HUDEP-2 (cell line): ENCODE data around the gene TMEM174.

Experiments used
- DNase-seq, 76 experiments: peaks; one replicate each; lab custom pipeline; 2025; ENCODE audit not compliant: unreplicated experiment in 76 of 76; lab: John Stamatoyannopoulos, UW

Gene TMEM174, protein sequence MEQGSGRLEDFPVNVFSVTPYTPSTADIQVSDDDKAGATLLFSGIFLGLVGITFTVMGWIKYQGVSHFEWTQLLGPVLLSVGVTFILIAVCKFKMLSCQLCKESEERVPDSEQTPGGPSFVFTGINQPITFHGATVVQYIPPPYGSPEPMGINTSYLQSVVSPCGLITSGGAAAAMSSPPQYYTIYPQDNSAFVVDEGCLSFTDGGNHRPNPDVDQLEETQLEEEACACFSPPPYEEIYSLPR

DNA sequence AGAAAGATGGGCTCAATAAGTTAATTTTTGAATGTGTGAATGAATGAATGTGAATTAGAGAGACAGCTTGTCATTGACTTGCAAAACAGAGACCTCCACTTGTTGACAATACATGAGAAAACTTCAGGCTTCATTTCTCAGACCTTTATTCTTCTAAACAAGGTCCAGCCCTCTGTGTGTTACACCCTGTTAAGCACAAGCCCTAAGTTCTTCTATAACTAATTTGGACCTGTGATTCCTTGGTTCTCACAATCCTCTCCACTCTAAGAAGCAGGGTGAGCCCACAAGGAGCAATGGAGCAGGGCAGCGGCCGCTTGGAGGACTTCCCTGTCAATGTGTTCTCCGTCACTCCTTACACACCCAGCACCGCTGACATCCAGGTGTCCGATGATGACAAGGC lies at the start of gene TMEM174:
Gene TMEM174, plus strand, starts transcription at position 243 of the 400 bp plus-strand sequence. Its CDS starts 51 bp downstream, at position 294.
- DNase-seq: no peak

DNA sequence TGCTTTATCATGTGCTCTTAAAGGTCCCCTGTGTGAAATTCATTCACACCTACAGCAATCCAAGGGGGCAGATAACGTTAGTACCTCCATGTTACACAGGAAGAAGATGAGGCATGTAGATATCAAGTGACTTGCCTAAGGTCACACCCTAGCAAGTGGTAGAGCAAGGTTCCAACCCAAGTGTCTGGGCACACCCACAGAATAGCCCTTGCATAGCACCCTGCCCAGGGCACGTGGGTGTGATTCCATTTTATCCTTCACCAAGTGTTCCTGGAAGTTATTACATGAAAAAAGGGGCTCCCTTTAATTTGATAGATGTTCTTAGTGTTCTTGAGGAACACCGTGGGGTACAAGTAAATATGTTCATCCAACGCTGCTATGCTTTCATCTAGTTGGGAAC lies 47.7 kb upstream of the TMEM174 start:
- peak in 2 of 76 experiments; percentile 10 to 16 for DNase-seq

DNA sequence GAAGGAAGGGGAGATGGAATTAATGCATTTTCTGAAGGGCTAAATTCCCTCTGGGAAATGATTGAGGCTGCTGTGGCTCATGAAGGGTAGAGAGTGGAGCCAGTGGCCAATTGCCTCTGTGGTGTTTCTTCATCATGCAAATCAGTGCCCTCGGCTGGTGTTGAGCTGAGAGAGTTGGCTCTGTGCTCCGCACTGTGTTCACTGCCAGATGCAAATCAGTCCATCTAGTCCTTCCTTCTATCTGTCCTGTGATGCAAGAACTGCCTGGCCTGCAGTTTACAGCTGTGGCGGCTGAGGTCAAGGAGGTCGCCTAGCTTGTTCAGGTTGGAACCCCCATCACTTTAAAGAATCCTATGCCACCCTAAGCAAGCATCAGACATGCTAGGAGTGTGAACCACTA lies 46.6 kb upstream of the TMEM174 start:
- no peak for DNase-seq

DNA sequence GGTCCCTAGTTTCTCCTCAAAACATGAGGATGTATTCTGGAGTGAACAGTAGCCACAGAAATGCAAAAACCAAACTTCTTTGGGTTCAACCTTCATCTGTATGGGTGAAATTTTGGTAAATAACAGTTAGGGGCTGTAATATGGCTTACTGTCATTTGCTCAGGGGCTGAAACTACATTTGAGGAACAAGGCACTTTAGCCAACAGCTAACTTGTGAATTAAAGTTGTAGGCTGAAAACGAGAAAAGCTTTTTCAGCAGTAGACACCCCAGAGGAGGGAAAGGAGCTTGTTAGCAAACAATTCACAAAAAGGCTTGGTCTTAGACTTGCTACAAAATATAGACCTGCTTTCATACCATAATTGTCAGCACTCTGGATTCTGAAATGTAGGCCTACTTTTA lies 46.0 kb upstream of the TMEM174 start:
- DNase-seq: no peak

DNA sequence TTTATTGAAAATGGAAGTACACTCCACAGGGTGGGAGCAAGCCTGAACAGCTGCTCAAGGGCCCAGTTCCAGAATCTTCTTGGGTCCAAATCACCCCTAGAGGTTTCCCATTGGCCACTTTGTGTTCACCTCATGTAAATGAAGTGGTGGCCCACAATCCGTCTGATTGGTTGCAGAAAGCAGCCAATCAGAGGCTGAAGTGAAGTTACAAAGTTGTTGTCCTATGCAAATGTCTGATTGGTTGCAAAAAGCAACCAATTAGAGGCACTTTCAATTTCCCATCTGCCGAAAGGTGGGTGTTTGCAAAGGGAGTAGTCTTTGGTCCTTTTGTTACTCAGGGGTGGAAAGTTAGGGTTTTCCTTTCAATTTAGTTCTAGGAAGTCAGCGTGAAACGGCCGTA lies 43.9 kb upstream of the TMEM174 start:
- no peak for DNase-seq

DNA sequence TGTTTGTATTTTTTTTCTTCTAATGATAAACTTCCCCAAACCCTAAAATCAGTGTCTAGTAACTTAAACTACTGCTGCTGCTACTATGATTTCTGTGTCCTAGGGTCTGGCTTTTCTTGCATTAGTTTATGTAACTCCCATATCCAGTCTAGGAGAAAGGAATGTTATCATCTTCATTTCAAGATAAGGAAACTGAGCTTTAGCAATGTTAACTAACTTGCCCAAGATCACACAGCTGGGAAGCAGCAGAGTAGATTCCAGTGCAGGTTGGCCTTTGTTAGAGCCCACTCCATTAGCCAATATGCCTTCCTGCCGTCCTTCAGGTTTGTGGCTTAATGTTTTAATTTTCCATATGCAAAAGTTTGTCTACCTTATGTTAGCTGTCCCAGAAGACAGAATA lies 42.2 kb upstream of the TMEM174 start:
- DNase-seq: no peak

DNA sequence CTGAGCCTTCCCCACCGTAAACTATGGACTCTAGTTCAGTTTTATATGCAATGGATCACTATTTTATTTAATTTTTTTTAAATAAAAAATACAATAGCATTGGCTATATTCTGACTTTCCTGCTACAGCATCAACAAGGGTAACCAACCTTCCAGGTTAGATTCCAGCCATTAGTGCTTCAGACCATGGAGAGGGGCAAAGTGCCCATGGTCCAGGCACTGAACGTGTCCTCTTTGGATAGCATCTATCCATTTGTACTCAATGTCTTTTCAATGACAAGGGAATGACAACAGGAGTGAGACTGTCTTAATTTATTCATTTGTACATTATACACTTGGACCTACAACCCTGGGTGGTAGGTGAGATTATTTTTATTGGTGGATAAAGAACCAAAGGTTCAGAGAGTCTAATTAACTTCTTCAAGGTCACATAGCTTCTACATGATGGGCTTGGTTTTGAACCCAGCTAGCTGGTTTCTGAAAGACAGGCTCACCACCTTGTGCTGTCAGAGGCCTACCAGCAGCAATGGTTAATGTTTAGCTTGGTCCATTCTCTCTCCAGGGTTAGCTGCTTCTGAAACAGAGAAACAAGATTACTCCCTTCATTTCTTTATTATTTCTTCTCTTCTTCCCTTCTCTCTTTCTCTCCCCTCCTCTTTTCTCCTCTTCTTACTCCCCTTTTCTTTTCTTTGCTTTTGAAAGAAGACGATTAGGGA lies 41.1 kb upstream of the TMEM174 start:
- no peak for DNase-seq

DNA sequence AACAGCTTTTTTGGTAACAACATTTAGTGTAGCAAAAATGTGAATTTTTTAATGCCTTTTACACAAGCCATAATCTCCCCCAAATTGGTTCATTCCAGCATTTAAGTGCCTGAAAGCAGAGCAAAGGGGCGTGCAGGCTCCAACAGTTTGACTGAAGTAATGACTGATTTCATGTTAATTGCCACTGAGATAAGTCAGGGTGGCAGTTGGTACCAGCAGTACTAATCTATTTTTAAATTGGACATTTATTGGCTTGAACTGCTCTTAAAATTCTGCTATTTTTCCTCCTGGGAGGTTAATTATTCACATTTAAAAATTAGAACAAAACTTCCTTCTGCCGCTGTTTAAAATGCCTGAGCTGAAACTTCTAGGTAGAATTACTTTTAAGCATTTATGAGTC lies 40.2 kb upstream of the TMEM174 start:
- no peak for DNase-seq

DNA sequence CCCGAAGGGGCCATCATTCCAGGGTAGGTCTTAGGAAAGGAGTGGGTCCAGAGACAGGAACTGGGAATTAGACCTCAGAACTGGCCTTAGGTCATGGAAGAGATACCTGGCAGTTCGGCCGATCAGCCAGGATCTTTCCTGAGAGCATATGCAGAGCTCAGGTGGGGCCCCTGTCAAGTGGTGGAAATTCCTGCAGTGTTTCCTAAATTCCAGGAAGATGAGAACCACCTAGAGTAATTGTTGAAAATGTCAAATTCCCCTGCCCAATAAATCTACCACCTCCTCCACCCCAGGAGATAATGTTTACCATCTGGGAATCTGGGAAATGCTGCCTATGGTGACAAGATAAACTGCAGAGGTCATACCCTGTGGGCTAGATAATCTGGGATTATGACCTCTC lies 38.0 kb upstream of the TMEM174 start:
- no peak for DNase-seq

DNA sequence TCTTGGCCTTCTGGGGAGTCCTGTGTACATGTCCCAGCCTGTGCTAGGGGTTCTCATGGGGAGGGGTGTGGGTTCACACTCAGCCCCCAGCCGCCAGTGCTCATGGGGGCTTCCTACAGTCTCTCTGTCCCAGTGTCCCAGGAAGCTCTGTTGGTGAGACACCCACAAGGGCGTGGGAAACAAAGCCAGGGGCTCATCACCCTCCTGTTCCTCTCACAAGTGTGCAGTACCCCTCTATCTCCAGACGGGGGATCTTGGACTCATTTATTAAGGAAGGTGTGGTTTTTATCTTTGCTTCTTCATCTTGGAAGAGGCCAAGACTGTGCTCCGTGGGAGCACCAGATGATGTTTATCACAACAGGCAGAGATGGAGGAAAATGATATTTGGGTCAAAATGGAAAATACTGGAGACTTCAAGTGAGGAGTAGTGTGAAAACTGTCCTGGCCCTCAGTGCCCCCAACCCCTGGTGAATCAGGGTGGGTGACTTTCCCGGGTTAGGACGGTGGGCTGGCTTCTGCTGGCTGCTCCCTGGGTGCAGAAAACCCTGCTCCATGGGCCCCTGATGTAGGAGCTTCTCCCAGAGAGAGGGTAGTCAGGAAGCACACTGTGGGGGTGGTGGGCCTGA lies 37.5 kb upstream of the TMEM174 start:
- peak in 7 of 76 experiments; percentile 3 to 31 (median 16) for DNase-seq

DNA sequence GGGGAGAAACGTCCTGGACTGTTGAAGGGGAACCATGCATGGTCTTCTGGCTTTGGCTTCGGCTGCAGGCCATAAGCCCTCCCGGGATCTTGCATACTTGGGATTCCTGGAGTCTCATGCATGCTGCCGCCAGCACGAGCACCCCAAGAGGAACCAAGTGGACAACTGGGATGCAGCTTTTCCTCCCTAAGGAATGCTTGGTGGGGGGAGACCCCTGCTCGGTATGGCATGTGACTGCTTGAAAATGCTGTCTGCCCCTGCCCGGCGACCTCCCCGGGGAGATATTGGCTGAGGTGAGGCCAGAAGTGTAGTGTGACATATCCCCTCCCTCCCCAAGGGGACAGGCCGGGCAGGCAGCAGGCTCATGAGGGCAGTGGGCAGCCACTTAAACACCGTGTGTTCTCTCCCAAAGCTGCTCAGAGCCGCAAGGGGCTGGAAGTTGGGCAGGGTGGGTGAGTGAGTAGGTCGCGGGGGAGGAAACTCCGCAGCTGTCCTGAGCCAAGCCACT lies 36.9 kb upstream of the TMEM174 start:
- no peak for DNase-seq

DNA sequence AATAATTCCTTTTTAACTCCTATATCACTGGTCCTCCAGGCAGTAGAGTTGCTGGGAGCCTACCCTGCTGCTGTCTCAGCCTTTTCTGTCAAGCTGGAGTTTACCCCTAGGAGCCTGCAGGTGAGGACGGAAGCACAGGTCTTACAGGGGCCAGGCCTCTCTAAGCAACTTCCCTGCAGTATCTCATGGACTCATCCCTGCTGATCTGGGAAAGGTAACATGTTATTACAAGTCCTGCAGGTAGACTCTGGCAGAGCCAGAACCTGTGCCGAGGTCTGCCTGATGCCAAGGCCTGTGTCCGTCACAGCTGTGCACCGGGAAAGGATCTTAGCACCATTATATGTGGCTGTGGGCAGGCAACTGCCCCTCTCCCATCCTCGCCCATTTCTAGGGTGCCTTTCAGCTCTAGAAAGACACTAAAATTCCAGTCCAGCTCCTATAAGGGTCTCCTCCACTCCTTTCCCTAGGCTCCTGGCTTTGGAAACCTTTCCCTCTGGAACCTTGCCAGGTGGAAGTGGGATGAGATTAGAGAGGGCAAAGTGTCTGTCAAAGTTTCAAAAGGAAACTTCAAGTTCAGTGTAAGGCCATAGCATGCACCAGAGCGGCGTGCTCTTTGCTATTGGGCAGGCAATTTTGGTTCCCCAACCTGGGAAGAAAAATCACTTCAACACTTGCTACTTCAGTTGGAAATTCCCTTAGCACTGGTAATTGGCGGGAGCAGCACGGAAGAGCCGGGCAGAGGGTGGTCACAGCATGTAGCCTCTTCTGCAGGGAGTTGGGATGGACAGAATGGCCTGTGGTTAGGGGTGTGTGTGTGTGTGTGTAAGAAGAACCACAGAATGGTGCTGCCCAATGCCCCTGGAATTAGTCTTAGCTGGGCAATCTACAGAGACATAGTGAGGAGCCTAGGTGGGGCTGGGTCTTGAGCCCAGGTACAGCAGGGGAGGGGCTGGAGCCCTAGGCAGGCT lies 35.1 kb upstream of the TMEM174 start:
- DNase-seq: no peak

DNA sequence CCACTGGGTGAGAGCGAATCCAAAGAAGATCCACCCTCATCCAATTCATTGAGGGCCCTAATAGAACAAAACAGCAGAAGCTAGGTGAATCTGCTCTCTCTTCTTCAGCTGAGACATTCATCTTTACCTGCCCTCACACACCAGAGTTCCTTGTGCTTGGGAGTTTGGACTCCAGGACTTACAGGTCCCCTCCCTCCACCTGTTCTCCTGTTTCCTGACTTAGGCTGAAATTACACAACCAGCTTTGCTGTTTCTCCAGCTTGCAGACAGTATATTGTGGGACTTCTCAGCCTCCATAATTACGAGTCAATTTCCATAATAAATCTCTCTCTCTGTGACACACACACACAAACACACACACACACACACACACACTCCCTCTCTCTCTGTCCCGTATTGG lies 33.5 kb upstream of the TMEM174 start:
- DNase-seq: no peak

DNA sequence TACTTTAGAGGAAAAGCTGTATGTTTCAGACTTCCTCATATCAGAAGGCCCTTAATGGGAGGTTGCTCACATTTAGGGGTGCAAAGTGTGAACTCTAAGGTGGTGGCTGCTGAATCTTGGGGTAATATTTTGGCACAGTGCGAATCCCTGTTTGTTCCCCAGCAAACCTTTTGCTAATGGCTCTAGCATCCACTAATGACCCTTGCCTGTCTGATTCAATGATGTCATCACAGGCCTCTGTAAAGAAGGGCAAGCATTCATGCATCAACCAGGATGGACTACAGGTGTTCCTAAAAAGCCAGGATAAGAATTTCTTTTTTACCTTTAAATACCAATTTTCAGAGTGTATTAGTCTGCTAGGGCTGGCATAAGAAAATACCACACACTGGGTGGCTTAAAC lies 32.2 kb upstream of the TMEM174 start:
- DNase-seq: no peak

DNA sequence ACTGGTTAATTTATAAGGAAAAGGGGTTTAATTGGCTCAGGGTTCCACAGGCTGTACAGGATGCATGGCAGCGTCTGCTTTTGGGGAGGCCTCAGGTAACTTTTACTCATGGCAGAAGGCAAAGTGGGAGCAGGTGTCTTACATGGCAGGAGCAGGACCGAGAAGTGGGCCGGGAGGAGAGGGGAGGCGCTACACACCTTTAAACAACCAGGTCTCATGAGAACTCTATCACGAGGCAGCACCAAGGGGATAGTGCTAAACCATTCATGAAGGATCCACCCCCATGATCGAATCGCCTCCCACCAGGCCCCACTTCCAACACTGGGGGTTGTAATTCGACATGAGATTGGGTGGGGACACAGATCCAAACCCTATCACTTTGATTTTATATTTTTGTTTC lies 31.0 kb upstream of the TMEM174 start:
- DNase-seq: no peak

DNA sequence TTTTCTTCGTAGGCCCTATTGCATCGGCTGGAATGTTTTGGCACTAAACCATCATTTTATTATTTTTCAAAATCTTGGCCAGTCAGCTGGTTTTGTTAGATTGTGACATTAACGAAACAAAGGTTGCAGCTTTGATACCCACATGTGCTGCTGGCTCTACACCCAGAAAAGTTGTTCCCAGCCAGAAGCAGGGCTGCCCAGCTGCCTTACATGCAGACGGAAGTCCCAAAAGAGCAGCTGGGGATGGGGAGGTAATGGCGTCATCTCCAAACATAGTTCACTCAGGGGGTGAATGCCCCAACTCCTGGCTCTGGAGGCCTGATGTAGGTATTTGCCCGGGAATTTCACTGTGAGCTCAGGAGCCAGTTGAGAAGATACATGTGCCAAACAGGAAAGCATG lies 29.3 kb upstream of the TMEM174 start:
- no peak for DNase-seq

DNA sequence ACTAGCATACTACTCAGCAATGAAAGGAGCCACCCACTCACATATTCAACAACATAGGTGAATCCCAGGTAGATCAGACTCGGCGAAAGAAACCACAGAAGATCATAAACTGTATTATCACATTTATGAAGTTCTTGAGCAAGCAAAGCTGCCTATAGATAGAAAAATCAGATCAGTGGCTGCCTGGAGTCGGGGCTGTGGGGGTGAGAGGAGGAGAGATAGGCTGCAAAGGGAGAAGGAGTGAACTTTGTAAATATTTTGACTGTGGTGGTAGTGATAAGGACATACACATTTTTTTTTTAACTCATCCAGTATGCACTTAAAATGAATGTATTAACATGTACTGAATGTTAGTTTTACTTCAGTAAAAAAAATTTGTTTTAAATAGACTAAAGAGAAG lies 23.5 kb upstream of the TMEM174 start:
- DNase-seq: no peak

DNA sequence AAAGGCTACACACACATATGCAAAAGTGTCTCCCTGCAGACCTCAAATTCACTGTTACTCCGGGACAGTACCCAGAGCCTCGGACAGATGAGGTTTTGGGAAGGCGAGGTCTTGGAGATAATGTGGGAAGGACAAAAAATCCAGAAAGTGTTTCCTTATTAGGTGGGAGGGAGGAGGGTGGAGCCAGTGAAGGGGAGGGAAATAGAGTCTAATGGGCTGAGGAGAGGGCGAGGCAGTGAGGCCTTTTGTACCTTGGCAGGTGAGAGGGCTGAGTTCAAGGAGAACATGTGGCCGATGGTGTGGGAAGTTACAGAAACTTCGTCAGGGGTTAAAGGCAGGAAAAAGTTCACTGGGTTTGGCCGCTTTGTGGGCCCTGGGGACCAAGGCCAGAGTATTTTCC lies 22.1 kb upstream of the TMEM174 start:
- DNase-seq: no peak

DNA sequence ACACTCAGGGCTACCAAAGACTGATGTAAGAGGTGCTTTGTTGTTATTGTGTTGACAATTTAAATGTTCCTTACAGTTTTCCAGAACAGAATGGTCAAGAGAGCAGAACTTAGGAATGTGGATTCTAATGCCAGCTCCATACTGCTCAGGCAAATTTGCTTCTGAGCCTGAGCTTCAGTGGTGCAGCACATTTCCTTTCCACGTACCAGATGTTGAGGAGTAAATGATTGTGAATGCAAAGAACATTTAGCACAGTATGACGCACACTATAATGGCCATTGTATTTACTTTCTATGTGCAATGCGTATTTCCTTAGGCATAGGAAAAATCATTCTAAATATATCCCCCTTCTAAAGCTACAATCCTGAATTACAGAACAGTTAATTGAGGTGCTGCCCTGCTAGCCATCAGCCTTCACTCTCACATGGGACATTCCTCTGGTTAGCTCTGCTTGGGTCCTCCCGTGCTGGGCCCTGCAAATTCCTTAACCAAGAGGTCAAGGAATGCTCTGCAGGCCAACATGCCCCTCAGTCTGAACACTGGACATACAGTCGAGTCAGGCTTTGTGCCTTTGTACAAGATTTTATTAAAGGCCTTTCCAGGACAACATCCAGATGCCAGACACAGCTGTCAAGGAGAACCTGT lies 21.1 kb upstream of the TMEM174 start:
- no peak for DNase-seq
